ENCODE data around the gene ALAS1.

GRCh38 chr3:52229656-52230055, 31.7 kb downstream of the ALAS1 start:
- TF ChIP-seq POLR2AphosphoS5 (IDR thresholded peaks at IDR 0.05) (no peak), CTCF (IDR thresholded peaks at IDR 0.05) (no peak)

Data from transverse colon (tissue), 4 donors.